HEK293T (cell line): Measurements from ENCODE around the gene OR2V2.

Experiments used
- ELF4 ChIP-seq: fragments of 450-650 bp; IDR thresholded peaks from 2 replicates; pipeline ENCODE4 v1.6.1; 2017; ENCODE audit warnings: antibody characterized with exemption
- FOXA1 ChIP-seq: fragments of 450-650 bp; IDR thresholded peaks from 2 replicates; pipeline ENCODE4 v1.6.1; 2016; ENCODE audit warnings: mild to moderate bottlenecking
- SP1 ChIP-seq: fragments of 450-650 bp; IDR thresholded peaks from 2 replicates; pipeline ENCODE4 v1.6.1; 2017
- SUZ12 ChIP-seq: fragments of 450-650 bp; IDR thresholded peaks from 2 replicates; pipeline ENCODE4 v1.6.1; 2016; ENCODE audit warnings: mild to moderate bottlenecking

DNA sequence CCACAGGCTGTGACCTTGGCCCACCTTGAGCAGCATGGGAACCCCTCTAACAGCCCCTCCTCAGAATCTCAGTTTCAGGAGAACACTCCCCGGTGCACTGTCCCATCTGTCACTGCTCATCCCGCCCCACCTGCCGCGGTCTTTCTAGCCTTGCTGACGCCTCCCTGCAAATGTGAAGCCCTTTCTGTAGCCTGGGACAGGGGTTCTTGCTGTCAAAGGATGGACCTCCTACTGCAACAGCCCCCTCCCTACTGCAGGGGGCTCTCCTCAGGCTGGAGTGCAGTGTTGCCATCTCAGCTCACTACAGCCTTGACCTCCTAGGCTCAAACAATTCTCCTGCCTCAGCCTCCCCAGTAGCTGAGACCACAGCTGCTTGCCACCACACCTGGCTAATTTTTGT, 36.4 kb upstream of the OR2V2 start:
- TF ChIP-seq SUZ12 (no peak), FOXA1 (no peak), SP1 (no peak), ELF4 (no peak)
